Astrocyte of the spinal cord (primary cell): ENCODE measurements around the gene BPTF.
A peak's percentile ranks its signal among the peaks of the same experiment; 100 is the strongest.
"Not testable (repeated sequence)": the region's sequence is repeated elsewhere in the genome, so short reads cannot be mapped to it uniquely, and the experiment has no call there.

ENCODE experiments used
- DNase-seq: peaks from one replicate; pipeline ENCODE4 v3.0.0; 2011; ENCODE audit warnings: low read depth, low spot score
- H3K4me3 ChIP-seq: 2 replicates; pipeline ENCODE4 v1.5.1; 2011; ENCODE audit warnings: low read depth, mild to moderate bottlenecking, low read length, moderate library complexity
- CTCF ChIP-seq: IDR thresholded peaks from 2 replicates; pipeline ENCODE4 v1.5.1; 2012; ENCODE audit warnings: low read depth, mild to moderate bottlenecking, low read length, inconsistent platforms
- in situ Hi-C: cut with HindIII; loops from 2 replicates; pipeline ENCODE4 v1.10.0; 2017; ENCODE audit warnings: low sequenced_read_pairs

BPTF gene

DNA sequence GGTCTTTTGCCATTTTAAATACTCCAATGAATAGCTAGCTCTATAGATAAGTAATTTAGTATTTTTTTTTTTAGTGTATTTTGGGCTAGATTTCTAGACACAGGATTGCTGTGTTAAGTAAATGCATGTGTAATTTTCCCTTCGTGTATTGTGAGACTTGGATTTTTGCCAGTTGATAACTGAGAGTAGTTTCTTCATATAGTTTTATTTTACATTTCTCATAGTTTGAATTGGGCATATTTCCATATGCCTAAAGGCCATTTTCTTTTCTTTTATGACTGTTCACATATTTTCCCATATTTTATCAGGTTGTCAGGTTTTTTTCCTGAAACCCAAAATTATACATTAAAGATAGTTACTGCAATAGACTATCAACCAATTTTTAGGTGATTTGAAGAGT lies 59.4 kb downstream of the BPTF start:
- H3K4me3 ChIP-seq, result no peak overlapping the region
- no peak for DNase-seq
- no peak for TF ChIP-seq CTCF
- in situ Hi-C loops, result no loop called here

DNA sequence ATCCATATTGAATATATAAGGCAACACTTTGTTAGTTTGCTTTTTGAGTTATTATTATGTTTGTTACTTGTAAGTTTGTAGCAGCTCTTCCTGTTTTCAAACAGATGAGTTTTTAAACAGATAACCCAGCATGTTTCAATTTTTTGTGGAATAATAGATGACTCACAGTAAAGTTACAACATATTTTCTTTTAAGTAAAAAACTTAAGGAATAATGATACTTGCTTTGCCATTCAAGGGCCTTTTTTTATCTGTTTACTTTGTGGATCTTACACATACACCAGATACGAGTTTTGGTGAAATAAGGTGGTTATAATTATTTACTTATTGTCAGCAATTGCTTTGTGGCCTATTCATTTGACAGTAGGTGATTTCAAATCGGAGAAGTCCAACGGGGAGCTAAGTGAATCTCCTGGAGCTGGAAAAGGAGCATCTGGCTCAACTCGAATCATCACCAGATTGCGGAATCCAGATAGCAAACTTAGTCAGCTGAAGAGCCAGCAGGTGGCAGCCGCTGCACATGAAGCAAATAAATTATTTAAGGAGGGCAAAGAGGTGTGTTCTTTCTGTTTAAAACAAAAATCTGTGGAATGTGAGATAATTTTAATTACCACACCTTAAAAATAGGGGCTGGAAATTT lies 66.3 kb downstream of the BPTF start:
- DNase-seq, result peak; percentile 49
- in situ Hi-C loops, result no loop called here
- H3K4me3 ChIP-seq, result no peak overlapping the region
- TF ChIP-seq CTCF, result peak; percentile 45

DNA sequence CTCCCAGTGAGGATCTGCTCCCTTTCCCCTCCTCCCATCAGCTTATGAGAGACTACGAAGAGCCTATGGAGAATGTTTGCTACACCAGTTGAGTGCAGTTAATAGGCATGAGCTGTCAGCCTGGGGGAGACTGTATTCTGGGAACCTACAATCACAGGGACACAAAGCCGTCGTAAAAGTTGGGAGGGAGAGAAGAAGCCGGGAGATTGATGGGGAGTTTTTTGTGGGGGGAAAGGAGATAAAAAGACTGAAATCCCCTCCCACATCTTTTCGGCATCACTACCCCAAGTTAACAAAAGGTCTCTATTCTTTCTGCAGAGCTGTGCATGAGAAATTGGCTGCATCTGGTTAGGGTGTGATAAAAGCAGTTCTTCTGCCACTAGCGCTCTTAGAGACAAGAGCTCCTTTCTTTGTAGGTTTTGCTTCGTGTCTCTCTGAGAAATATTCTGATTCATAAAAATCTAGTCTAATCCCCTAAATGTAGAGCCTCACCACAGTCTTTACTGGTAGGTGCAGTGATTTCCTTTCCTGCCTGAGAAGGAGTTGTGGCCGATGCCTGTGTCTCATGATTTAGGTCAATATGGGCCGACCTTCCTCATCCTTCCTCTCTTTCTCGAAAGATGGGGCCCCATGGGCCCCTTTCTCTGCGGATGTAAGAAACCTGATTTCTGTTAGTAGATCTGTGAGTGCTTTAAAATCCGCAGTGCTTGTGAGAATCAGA lies 77.4 kb downstream of the BPTF start:
- no peak for DNase-seq
- no peak overlapping the region for H3K4me3 ChIP-seq
- no peak for TF ChIP-seq CTCF
- in situ Hi-C loops, result no loop called here

DNA sequence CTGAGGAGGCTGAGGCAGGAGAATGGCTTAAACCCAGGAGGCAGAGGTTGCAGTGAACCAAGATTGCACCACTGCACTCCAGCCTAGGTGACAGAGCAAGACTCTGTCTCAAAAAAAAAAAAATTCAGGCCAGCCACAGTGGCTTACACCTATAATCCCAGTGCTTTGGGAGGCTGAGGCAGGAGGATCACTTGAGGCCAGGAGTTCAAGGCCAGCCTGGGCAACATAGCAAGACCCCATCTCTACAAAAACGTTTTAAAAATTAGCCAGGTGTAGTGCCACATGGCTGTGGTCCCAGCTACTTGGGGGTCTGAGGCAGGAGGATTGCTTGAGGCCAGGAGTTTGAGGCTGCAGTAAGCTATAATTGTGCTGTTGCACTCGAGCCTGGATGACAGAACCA lies 80.0 kb downstream of the BPTF start:
- in situ Hi-C loops, DNase-seq, H3K4me3 ChIP-seq: not testable (repeated sequence)

- DNase-seq, H3K4me3 ChIP-seq, in situ Hi-C loops: not testable (repeated sequence)
Observed at GRCh38 chr17:67910117-67910803, 85.0 kb downstream of the BPTF start.

DNA sequence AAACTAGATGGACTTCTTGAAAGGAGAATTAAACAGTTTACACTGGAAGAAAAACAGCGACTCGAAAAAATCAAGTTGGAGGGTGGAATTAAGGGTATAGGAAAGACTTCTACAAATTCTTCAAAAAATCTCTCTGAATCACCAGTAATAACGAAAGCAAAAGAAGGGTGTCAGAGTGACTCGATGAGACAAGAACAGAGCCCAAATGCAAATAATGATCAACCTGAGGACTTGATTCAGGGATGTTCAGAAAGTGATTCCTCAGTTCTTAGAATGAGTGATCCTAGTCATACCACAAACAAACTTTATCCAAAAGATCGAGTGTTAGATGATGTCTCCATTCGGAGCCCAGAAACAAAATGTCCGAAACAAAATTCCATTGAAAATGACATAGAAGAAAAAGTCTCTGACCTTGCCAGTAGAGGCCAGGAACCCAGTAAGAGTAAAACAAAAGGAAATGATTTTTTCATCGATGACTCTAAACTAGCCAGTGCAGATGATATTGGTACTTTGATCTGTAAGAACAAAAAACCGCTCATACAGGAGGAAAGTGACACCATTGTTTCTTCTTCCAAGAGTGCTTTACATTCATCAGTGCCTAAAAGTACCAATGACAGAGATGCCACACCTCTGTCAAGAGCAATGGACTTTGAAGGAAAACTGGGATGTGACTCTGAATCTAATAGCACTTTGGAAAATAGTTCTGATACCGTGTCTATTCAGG lies 85.9 kb downstream of the BPTF start:
- TF ChIP-seq CTCF, result no peak
- DNase-seq, result no peak
- in situ Hi-C loops, result no loop called here
- no peak overlapping the region for H3K4me3 ChIP-seq

DNA sequence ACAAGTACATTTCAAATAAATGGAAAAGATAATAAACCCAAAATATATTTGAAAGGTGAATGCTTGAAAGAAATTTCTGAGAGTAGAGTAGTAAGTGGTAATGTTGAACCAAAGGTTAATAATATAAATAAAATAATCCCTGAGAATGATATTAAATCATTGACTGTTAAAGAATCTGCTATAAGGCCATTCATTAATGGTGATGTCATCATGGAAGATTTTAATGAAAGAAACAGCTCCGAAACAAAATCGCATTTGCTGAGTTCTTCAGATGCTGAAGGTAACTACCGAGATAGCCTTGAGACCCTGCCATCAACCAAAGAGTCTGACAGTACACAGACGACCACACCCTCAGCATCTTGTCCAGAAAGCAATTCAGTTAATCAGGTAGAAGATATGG lies 86.8 kb downstream of the BPTF start:
- in situ Hi-C loops, result no loop called here
- no peak for TF ChIP-seq CTCF
- DNase-seq, result no peak
- no peak overlapping the region for H3K4me3 ChIP-seq
